HG03139 (cell line): ENCODE measurements around the gene PJA2.
"Not testable (repeated sequence)": the region's sequence is repeated elsewhere in the genome, so short reads cannot be mapped to it uniquely, and the experiment has no call there.

Source experiments
- ATAC-seq: cut with Tn5 transposase; IDR thresholded peaks from one replicate; pipeline ENCODE4 v1.9.1; 2021; ENCODE audit not compliant: unreplicated experiment

PJA2 gene, protein sequence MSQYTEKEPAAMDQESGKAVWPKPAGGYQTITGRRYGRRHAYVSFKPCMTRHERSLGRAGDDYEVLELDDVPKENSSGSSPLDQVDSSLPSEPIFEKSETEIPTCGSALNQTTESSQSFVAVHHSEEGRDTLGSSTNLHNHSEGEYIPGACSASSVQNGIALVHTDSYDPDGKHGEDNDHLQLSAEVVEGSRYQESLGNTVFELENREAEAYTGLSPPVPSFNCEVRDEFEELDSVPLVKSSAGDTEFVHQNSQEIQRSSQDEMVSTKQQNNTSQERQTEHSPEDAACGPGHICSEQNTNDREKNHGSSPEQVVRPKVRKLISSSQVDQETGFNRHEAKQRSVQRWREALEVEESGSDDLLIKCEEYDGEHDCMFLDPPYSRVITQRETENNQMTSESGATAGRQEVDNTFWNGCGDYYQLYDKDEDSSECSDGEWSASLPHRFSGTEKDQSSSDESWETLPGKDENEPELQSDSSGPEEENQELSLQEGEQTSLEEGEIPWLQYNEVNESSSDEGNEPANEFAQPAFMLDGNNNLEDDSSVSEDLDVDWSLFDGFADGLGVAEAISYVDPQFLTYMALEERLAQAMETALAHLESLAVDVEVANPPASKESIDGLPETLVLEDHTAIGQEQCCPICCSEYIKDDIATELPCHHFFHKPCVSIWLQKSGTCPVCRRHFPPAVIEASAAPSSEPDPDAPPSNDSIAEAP

DNA sequence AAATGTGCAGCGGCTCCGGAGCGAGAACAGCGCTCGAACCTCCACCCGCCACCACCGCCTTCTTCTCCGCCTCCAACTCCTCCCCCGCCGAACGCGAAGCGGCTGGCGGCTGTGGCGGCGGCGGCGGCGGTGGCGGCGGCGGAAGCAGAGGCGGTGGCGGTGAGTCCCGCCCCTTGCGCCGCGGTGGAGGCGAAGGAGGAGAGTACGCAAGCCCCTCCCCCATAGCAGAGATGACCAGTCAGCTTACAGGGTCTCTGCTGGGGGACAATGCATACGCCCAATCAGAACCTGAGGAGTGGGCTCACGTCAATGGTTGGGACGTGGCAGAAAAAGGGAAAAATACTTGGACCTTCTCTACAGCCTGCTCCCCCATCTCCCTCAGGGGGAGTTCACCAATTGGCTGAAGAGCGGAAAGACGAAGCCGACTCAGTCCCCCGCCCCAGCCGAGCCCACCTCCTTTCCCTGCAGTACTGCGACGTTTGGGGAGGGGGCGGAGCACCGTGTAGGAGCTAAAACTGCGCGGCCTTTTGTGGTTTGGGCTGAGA lies at the start of gene PJA2:
PJA2 (minus strand) TSS at position 131 of the 545 bp plus-strand sequence. CDS start 26,541 bp downstream, outside the sequence.
- peak; percentile 76 for ATAC-seq

DNA sequence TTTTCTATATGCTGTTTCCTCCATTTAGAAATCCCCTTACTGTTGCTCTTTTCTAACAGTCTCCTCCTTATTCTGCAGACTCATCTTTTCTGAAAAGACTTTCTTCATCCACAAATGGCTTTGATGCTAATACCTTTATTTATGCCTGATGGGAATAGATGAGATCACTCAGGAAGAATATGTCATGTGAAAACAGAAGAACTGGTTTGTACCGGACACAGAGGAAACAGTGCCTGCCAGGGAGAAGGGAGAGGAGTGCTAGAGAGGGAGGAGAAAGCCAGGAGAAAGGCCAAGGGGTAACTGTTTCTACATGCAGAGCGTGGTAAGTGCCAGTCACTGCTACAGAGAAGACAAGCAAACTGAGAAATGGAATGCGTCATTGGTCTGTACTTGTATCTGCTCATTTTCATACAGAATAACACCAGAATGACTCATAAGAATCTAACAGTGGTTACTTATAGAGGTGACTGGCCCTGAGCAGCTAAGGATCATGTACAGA lies 45.9 kb upstream of the PJA2 start:
- peak; percentile 98 for ATAC-seq

DNA sequence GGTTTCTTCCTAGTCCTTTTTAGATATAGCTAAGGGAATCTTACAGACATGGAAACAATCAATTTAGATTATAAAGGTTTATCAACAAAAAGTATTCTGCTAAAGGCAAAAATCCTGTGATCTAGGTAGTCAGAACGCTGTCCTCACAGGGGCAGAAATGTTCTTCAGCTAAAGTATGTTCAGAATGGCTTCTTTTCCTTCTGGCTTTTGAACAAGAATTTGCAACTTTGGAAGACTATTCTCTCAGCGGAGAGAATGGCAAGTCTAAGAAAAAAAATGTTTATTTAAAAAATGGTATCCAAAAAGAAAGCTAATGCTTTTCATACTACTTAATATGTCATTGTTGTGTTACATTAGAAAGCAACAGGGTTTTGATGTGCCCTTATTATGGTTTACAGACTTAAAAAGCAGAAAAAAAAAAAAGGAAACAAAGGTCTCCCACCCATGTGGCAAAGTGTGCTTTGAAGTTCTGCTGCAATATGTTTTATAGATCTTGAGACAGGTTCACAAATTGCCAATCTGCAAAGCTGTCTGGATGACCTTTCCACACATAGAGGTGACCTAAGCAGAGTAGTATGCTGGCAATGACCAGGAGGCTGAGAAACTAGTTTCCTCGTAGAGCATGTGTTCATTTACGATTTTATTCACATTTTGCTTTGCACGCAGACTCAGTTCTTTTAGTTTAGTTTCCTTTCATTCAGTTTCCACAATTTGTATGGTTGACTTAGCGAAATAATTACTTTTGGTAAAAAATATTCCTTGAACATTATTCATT lies 45.1 kb upstream of the PJA2 start:
- ATAC-seq: no peak

DNA sequence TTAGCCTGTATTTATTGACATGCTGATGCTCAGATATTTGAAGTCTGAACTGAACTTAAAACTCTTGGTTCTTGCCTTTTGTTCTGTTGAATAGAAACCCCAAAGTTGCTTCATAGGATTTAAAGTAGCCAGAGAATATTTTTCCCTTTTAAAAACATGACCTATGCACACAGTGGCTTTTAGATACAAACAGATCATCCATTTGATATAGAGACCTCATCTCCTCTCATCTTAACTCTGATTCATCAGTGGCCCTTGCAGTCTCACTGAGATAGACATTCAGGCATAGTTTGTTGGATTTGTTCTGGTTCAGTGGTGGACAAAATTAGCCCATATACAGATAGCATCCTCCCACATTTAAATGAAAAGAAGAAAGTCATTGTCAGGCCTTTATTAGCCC lies 43.5 kb upstream of the PJA2 start:
- ATAC-seq: no peak

DNA sequence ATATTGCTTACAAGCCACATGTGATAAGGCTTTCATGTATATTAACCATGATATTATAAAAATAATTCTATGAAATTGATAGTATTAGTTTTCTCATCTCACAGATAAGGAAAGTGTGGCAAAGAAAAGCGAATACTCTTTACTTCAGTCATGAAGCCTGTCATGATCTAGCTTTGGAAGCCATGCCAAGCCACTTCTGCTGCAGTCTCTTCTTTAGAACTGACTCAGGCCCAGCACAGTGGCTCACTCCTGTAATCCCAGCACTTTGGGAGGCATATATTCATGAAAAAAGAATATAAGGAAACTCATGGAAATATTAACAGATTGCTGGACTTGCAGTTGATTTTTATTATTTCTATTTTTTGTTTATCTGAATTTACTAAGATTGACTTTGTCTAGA lies 42.9 kb upstream of the PJA2 start:
- ATAC-seq: no peak

DNA sequence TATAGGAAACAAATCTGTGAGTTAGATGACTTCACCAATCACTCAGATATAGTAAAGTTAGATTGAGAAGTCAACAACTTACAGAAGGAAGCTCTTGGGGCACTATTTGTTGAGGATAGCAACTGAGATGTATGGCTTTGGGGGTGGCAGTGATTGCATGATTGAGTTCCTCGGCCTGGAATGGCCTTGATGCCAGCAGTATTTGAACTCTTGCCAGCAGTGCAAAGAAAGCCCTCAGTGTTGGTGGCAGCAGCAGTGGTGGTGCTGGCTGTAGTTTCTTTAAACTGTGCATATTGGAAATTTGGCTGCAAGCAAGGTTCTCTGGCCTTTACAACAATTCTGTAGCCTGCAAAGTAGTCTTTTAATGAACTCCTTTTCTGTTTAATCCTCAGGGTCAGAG lies 41.4 kb upstream of the PJA2 start:
- ATAC-seq: no peak

DNA sequence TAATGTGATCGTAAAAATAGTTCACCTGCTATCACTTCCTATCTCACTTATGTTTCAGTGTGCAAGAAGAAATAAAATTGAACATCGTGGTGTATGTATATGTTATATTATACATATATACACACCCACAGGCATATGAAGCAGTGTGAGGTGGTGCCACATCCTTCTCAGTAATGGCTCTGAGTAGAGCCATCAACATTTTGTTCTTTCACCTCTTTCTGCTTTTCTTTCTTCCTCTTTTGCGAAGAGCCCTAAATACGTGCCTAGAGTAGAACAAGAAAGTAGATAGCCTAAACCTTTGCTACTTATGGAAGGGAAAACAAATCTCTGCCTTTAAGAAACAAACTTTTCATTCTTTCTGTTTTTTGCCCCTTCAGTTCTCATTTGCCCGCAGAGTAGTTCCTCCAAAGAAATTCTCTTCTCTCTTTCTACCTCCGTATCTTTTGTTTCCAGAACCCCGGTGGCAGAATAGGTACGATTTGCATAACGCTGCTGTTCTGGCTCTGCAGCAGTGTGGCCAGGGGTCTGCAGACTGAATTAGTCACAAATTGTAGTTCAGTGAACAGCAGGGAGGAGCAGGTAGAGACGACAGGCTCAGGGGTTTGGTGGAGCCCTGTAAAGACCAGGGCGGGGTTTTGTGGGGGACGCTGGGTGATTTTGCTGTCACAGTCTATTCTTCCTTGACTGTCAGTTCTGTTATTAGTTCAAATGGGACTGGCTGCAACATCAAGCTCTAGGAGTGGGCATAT lies 40.5 kb upstream of the PJA2 start:
- no peak for ATAC-seq

DNA sequence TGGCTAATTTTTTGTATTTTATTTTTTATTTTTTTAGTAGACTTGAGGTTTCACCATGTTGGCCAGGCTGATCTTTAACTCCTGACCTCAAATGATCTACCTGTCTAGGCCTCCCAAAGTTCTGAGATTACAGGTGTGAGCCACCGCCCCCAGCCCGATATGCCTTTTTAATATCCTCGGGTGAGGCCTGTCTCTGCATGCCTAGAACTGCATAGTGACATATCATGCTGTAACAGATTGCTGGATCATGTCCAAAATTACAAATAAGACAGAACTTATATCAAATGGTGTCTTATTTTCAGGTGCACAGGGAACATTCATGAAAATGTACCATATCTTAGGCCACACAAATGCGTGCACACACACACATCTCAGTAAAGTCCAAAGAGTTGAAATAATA lies 39.1 kb upstream of the PJA2 start:
- ATAC-seq: no peak

DNA sequence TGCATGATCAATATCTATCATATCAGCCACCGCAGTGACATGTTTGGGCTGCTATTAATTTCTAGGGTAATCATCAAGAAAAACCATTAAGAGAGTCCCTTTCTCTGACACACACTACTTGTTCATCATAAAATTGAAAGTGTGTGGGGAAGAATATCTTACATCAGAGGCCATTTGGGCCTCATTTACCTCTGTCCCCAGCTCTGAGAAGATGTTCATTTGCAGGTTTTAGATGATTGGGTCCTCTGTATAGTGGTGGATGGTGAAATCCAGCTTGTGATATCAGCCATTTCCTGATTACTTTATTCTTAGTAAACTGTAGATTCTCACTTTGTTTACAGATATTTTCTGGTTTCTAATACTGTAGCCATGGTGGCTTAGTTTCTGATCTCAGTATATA lies 29.8 kb upstream of the PJA2 start:
- ATAC-seq: no peak

DNA sequence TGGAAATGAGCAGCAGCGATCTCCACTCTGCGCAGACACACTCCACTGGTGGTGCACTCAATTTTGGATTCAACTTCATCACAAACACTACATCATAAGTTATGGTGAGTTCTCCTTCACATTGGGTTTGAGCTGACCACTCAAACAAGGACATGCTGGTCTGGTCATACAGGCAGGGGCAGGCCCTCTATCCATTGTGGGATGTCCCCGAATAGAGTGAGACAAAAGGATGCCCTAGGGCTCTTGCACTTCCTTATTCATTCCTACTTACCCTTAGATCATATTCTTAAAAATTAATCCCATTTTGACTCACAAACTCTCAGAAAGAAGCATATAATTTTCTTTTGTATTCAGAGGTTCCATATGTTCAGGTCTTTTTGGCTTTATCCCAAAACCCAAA lies 16.3 kb upstream of the PJA2 start:
- no peak for ATAC-seq

DNA sequence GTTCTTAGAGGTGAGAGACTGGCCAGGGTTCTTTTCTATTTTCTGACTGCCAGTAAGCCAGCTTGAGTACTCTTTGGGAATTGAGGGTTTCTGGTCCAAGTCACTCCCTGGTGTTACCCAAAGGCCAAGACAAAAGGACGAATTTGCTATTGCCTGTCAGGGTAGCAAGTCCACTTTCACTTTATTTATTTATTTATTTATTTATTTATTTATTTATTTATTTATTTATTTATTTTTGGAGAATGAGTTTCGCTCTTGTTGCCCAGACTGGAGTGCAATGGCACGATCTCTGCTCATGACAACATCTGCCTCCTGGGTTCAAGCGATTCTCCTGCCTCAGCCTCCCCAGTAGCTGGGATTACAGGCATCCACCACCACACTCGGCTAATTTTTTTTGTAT lies 15.7 kb upstream of the PJA2 start:
- ATAC-seq: not testable (repeated sequence)

DNA sequence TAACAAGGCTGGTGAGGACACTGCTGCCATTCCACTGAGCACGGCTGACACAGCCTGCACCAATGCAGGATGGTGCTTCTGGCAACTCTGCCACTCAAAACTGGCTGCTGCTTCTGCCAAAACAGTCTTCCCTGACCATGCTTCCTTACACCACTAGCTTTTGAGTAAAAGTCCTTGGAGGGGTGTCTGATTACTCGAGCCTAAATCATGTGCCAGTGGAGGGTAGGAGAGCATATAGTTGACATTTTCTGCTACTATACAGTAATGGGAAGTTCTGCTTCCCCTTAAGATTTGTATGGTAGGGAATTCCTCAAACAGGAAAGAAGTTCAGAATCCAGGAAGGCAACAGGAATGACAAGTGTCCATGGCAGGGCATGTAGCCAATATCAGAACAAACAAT lies 12.2 kb upstream of the PJA2 start:
- ATAC-seq: no peak

DNA sequence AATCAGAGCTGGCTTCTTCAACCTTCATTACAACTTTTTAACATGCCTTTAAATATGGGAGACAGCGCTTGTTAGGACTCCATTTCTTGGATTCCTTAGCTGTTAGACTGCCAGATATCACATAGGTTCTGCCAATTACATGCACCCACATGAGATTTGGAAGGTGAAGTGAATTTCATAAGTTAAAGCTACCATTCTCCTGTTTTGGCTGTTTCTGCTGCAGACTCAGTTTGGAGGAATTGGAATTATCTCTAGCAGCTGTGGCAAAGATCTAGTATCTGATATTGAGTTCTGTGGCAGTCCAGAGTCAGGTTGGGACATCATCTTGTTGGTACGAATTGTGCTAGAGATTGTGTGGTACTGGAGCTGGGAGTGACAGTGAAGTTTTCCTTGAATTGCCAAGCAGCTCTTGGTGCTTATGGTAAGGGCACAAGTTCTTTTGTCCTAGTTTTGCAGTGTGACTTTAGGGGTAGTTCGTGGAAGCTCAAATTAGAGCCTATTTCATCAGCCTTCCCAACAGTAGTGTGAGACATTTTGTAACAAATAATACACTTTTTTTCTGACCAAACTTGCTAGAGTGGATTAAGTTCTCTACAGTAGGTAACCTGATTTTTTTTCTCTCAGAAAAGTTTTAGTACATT lies 9.1 kb upstream of the PJA2 start:
- ATAC-seq: no peak

DNA sequence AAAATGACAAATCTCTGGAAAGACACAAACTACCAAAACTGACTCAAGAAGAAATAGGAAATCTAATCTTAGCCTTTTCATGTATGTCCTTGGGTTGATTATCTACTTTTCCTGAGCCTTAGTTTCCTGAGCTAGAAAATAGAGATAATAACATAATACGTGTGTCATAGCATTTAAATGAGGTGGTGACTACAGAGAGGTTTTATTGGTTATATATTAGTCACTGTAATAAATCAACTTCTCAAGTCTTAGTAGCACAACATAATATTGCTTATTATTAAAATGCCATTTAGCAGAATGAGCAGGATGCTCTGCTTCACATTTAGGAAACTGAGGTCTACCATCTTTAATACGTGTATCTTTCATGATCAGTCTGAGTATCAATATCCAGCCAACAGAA lies 7.1 kb upstream of the PJA2 start:
- no peak for ATAC-seq

DNA sequence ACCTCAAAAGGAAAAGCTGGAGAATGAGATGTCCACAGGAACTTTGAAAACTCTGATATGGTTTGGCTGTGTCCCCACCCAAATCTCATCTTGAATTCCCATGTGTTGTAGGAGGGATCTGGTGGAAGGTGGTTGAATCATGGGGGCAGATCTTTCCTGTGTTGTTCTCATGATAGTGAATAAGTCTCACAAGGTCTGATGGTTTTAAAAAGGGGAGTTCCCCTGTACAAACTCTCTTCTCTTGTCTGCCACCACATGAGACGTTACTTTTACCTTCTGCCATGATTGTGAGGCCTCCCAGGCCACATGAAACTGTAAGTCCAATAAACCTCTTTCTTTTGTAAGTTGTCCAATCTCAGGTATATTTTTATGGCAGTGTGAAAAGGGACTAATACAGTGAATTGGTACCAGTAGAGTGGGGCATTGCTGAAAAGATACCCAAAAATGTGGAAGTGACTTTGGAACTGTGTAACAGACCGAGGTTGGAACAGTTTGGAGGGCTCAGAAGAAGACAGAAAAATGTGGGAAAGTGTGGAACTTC lies 4.2 kb upstream of the PJA2 start:
- ATAC-seq: not testable (repeated sequence)

DNA sequence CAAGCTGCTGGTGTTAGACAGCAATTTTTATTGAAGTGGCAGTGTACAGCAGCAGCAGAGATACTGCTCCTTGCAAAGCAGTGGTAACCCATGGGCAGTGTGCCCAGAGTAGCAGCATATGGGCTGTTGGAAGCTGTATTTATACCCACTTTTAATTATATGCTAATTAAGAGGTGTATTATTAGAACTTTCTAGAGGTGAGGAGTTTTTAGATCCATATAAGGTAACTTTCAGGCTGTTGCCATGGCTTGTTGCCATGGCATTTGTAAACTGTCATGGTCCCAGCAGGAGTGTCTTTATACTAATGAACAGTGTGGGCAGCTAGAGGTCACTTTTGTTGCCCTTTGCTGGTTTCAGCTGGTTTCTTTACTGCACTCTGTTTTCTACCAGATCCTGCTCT lies 3.7 kb upstream of the PJA2 start:
- no peak for ATAC-seq

DNA sequence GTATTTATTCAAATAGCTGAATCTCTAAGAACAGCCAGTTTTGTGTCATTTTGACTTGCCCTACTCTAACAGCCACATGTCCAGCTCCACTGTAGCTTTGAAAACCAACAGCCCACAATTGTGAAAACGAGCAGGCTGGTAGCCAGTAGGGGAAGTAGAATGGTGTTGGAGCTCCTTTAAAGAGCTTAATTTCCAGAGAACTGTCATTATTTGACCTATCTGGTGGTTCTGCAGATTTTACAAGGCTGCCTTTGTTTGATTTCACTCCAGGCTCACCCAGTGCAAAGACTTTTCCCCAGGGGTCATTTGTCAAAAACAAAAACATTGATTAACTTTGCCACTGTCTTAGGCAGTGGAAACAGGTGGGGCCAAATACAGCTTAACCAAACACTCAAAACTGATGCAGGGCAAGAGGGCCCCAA lies 3.2 kb upstream of the PJA2 start:
- ATAC-seq: no peak

DNA sequence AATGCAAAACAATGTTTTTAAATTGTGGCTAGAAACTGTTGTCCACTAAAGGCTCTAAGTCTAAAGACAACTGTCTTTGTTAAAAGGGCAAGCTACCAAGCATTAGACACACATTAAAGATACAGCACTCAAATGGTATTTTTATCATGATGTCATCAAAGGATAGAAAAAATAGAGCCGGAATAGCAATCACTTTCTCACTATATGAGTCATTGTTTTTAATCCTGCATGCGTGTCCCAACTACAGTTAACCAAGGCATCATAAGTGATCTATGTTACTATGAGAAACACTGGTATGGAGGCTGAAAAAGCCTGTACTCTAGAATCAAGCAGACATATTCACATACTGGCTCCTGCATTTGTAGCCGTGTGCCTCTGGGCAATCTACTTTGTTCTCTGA lies 1.9 kb upstream of the PJA2 start:
- no peak for ATAC-seq

DNA sequence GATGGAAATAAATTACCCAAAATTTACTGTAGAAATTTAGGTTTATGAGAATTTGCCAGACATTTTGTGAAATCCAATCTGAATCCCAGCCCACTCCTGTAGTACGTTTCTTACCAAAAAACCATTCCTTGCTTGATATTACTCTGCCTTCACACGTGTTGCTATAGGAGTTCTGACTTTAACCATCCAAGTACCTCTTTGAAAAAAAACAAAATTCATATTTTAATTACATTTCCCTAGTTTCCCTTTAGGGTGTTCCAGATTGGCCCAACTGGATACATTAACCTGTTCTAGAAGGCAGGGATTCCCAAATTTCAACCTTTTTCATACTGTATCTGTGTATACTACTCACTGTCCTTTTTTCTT lies 1.4 kb upstream of the PJA2 start:
- ATAC-seq: no peak
